HFFc6 (cell line): ENCODE results near the gene SYPL1. TPM values are rescaled to one million over a fixed set of nuclear protein-coding genes. Genes with fewer than 3 reads are reported as not detected.

Experiments
- DNase-seq: peaks from one replicate; pipeline ENCODE4 v3.0.0-alpha.2; 2018
- H3K27ac Mint-ChIP-seq: 2 replicates; pipeline ENCODE4 v1.8.0; 2020; ENCODE audit warnings: mild to moderate bottlenecking, mixed read lengths
- H3K27me3 Mint-ChIP-seq: 2 replicates; pipeline ENCODE4 v1.8.0; 2021; ENCODE audit warnings: mild to moderate bottlenecking, moderate library complexity, mixed read lengths; ENCODE audit not compliant: insufficient read depth
- H3K36me3 Mint-ChIP-seq: 2 replicates; pipeline ENCODE4 v1.8.0; 2021; ENCODE audit warnings: low read depth, mixed read lengths
- H3K4me1 Mint-ChIP-seq: 2 replicates; pipeline ENCODE4 v1.8.0; 2020; ENCODE audit warnings: low read depth, mixed read lengths
- H3K4me3 Mint-ChIP-seq: 2 replicates; pipeline ENCODE4 v1.8.0; 2020; ENCODE audit warnings: mild to moderate bottlenecking, moderate library complexity, mixed read lengths
- H3K9me3 Mint-ChIP-seq: 2 replicates; pipeline ENCODE4 v1.8.0; 2020; ENCODE audit warnings: mild to moderate bottlenecking, mixed read lengths
- total RNA-seq, 6 experiments: library from RNA; stranded (reverse); fragmentation: NEBNext Ultra II Directional; extraction: Animal tissue kit (Norgen Biotek cat#: 25700); gene quantifications; 2 replicates in 1 of 6; 3 replicates in 5 of 6; pipeline ENCODE4 v1.2.3, GENCODE V29; 2021
- TF ChIP-seq, protein P1 (sequence below): fragments of 200-600 bp; sonication (generic); IDR thresholded peaks from 2 replicates; pipeline ENCODE4 v1.5.0; 2021; ENCODE audit warnings: antibody characterized with exemption, mild to moderate bottlenecking

Gene SYPL1
- total RNA-seq, 6 experiments from 2014 or later = 66.5 to 84.0 (median 74.6) TPM

DNA sequence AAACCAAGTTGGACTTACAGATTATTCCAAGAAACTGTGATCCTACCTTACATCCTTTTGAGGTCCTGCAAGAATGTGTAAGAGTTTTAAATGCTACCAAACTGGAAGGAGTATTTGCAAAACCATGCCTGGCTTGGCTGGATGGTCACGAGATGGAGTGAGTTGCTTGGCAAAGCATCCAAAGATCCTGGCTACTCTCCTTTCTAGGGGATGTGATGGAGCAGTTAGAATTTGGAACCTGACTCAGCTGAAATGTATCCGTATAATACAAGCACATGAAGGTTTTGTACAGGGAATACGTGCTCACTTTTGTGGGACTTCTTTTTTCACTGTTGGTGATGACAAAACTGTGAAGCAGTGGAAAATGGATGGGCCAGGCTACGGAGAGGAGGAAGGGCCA is 13.3 kb upstream of the SYPL1 start:
- TF ChIP-seq, protein P1, sequence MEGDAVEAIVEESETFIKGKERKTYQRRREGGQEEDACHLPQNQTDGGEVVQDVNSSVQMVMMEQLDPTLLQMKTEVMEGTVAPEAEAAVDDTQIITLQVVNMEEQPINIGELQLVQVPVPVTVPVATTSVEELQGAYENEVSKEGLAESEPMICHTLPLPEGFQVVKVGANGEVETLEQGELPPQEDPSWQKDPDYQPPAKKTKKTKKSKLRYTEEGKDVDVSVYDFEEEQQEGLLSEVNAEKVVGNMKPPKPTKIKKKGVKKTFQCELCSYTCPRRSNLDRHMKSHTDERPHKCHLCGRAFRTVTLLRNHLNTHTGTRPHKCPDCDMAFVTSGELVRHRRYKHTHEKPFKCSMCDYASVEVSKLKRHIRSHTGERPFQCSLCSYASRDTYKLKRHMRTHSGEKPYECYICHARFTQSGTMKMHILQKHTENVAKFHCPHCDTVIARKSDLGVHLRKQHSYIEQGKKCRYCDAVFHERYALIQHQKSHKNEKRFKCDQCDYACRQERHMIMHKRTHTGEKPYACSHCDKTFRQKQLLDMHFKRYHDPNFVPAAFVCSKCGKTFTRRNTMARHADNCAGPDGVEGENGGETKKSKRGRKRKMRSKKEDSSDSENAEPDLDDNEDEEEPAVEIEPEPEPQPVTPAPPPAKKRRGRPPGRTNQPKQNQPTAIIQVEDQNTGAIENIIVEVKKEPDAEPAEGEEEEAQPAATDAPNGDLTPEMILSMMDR = no peak
- DNase-seq = no peak
- no peaks in the 10 kb centered on the region for H3K36me3 Mint-ChIP-seq
- no peak overlapping the region for H3K27ac Mint-ChIP-seq
- no peaks in the 10 kb centered on the region for H3K9me3 Mint-ChIP-seq
- H3K4me3 Mint-ChIP-seq = no peak overlapping the region
- peaks cover 9% of the 10 kb centered on the region for H3K27me3 Mint-ChIP-seq
- H3K4me1 Mint-ChIP-seq = peaks cover 28% of the 10 kb centered on the region

- no peak for DNase-seq
- Mint-ChIP-seq H3K9me3 (no peaks in the 10 kb centered on the region), H3K36me3 (no peaks in the 10 kb centered on the region), H3K4me1 (peaks cover 26% of the 10 kb centered on the region), H3K4me3 (no peak overlapping the region), H3K27me3 (peaks cover 7% of the 10 kb centered on the region; the same call in 1 of the 2 replicates), H3K27ac (no peak overlapping the region)
- TF ChIP-seq, protein P1 = no peak
Observed at GRCh38 chr7:106124186-106124585, 12.1 kb upstream of the SYPL1 start.

- no peak overlapping the region for H3K4me3 Mint-ChIP-seq
- peaks cover 16% of the 10 kb centered on the region for H3K4me1 Mint-ChIP-seq
- no peaks in the 10 kb centered on the region for H3K36me3 Mint-ChIP-seq
- TF ChIP-seq, protein P1 = no peak
- H3K9me3 Mint-ChIP-seq = no peaks in the 10 kb centered on the region
- no peak for DNase-seq
- no peak overlapping the region for H3K27ac Mint-ChIP-seq
- peaks cover 7% of the 10 kb centered on the region; the same call in 1 of the 2 replicates for H3K27me3 Mint-ChIP-seq
Observed at GRCh38 chr7:106122713-106123112, 10.6 kb upstream of the SYPL1 start.

GRCh38 chr7:106121189-106121810 is 9.2 kb upstream of the SYPL1 start:
- Mint-ChIP-seq H3K4me1 (peaks cover 10% of the 10 kb centered on the region), H3K4me3 (no peak overlapping the region), H3K9me3 (no peaks in the 10 kb centered on the region), H3K27me3 (peaks cover 12% of the 10 kb centered on the region), H3K36me3 (no peaks in the 10 kb centered on the region), H3K27ac (no peak overlapping the region)
- DNase-seq = no peak
- TF ChIP-seq, protein P1 = no peak

GRCh38 chr7:106120500-106120899 is 8.4 kb upstream of the SYPL1 start:
- TF ChIP-seq, protein P1 = no peak
- no peaks in the 10 kb centered on the region for H3K36me3 Mint-ChIP-seq
- no peak overlapping the region for H3K4me3 Mint-ChIP-seq
- peaks cover 12% of the 10 kb centered on the region for H3K27me3 Mint-ChIP-seq
- no peak overlapping the region for H3K27ac Mint-ChIP-seq
- no peaks in the 10 kb centered on the region for H3K9me3 Mint-ChIP-seq
- 0 out of 2 replicates have a peak, but pooled peaks cover 2% of the 10 kb centered on the region for H3K4me1 Mint-ChIP-seq
- DNase-seq = no peak
